Measurements from ENCODE around the gene HACD3. TPM values are rescaled to one million over a fixed set of nuclear protein-coding genes. Genes with fewer than 3 reads are reported as not detected.
A peak's percentile ranks its signal among the peaks of the same experiment; 100 is the strongest.

HACD3 gene
- total and polyA plus RNA-seq, 9 donors, result 39.2 to 96.6 (median 58.0) TPM

DNA sequence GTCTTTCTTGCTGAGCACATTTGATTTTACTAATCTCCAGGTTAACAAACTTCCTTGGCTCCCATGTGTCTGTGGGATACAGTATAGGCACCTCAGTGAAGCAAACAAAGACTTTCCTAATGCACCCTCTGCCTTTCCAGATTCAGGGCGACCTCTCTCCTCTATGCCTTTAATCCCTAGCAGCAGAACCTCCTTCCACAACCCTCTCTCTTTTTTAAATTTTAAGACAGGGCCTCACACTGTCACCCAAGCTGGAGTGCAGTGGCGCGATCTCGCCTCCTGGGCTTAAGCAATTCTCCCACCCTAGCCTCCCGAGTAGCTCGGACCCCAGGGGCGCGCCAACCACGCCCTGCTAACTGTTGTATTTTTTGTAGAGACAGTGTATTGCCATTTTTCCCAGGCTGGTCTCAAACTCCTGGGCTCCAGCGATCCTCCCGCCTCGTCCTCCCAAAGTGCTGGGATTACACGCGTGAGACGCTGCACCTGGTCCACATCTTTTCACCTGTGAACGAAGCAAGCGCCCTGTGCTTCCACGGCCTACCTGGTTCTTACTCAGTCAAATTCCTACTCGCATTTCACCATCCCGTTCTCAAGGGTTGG lies 1.7 kb upstream of the HACD3 start:
- no peak overlapping the region for H3K4me3 ChIP-seq
- H3K4me1 ChIP-seq (ENCODE audit: insufficient read depth), result peaks cover 3% of the 10 kb centered on the region
- no peak overlapping the region for H3K27ac ChIP-seq
- no peak for DNase-seq
- no peaks in the 10 kb centered on the region for H3K9me3 ChIP-seq
- intact Hi-C loops (cut with DNase I), result no loop called here
- no peaks in the 10 kb centered on the region for H3K27me3 ChIP-seq
- 95 to 97% (median 97%) methylated on average over 20 of the region's 20 CpGs for WGBS, 3 donors
- no peaks in the 10 kb centered on the region for H3K36me3 ChIP-seq
- TF ChIP-seq EP300 (IDR thresholded peaks at IDR 0.05) (no peak), POLR2A (IDR thresholded peaks at IDR 0.05) (no peak)
- TF ChIP-seq, protein P1, sequence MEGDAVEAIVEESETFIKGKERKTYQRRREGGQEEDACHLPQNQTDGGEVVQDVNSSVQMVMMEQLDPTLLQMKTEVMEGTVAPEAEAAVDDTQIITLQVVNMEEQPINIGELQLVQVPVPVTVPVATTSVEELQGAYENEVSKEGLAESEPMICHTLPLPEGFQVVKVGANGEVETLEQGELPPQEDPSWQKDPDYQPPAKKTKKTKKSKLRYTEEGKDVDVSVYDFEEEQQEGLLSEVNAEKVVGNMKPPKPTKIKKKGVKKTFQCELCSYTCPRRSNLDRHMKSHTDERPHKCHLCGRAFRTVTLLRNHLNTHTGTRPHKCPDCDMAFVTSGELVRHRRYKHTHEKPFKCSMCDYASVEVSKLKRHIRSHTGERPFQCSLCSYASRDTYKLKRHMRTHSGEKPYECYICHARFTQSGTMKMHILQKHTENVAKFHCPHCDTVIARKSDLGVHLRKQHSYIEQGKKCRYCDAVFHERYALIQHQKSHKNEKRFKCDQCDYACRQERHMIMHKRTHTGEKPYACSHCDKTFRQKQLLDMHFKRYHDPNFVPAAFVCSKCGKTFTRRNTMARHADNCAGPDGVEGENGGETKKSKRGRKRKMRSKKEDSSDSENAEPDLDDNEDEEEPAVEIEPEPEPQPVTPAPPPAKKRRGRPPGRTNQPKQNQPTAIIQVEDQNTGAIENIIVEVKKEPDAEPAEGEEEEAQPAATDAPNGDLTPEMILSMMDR (IDR thresholded peaks at IDR 0.05), result no peak

DNA sequence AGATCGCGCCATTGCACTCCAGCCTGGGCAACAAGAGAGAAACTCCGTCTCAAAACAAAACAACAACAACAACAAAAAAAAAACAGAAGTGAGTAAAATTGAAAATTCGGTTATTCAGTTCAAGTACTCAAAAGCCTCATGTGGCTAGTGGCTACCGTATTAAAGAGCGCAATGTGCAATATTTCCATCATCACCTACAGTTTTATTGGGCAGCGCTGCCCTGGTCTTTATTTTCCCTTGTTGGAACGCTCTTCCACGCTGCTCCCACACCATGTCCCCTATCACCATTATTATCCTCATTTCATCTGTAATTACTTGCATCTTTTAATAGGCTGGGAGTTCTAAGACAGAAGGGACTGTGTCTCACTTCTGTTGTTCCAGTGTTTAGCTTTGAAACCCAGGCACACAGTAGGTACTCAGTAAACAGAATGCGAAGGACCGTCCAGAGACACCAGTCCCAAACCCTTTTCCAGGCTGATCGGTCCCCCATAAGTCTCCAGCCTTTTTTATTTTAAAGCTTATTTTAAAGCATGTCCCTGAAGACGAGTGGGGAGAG lies 423 bp upstream of the HACD3 start:
- no peaks in the 10 kb centered on the region for H3K36me3 ChIP-seq
- H3K27me3 ChIP-seq, result no peaks in the 10 kb centered on the region
- intact Hi-C loops (cut with DNase I), result no loop called here
- H3K27ac ChIP-seq, result peak overlapping the region; percentile 43 to 70
- DNase-seq, result no peak
- H3K4me3 ChIP-seq, result peak overlapping the region; percentile 88
- WGBS, 3 donors, result 29 to 37% (median 36%) methylated on average over 13 of the region's 13 CpGs
- no peaks in the 10 kb centered on the region for H3K9me3 ChIP-seq
- peaks cover 3% of the 10 kb centered on the region for H3K4me1 ChIP-seq (ENCODE audit: insufficient read depth)
- no peak for TF ChIP-seq POLR2A (IDR thresholded peaks at IDR 0.05)
- TF ChIP-seq, protein P1 (IDR thresholded peaks at IDR 0.05), result no peak
- no peak for TF ChIP-seq EP300 (IDR thresholded peaks at IDR 0.05)

- DNase-seq, result no peak
- TF ChIP-seq EP300 (IDR thresholded peaks at IDR 0.05) (no peak), POLR2A (IDR thresholded peaks at IDR 0.05) (no peak)
- TF ChIP-seq, protein P1 (IDR thresholded peaks at IDR 0.05), result no peak
- Histone ChIP-seq H3K27ac (no peak overlapping the region), H3K4me1 (ENCODE audit: insufficient read depth) (peaks cover 3% of the 10 kb centered on the region), H3K9me3 (no peaks in the 10 kb centered on the region), H3K36me3 (no peaks in the 10 kb centered on the region), H3K4me3 (no peak overlapping the region), H3K27me3 (no peaks in the 10 kb centered on the region)
- WGBS, 3 donors, result 8 to 36% (median 29%) methylated on average over 1 of the region's 1 CpG
- intact Hi-C loops (cut with DNase I), result no loop called here
These were observed 2.4 kb downstream of the HACD3 start for GRCh38 chr15:65532738-65533051.

GRCh38 chr15:65533057-65533756 lies 2.9 kb downstream of the HACD3 start:
- WGBS, 3 donors, result 34 to 54% (median 46%) methylated on average over 5 of the region's 5 CpGs
- Histone ChIP-seq H3K27ac (no peak overlapping the region), H3K9me3 (no peaks in the 10 kb centered on the region), H3K4me3 (no peak overlapping the region), H3K27me3 (no peaks in the 10 kb centered on the region), H3K4me1 (ENCODE audit: insufficient read depth) (peaks cover 3% of the 10 kb centered on the region), H3K36me3 (no peaks in the 10 kb centered on the region)
- intact Hi-C loops (cut with DNase I), result no loop called here
- DNase-seq, result no peak
- TF ChIP-seq POLR2A (IDR thresholded peaks at IDR 0.05) (no peak), EP300 (IDR thresholded peaks at IDR 0.05) (no peak)
- TF ChIP-seq, protein P1 (IDR thresholded peaks at IDR 0.05), result no peak
